Measurements from ENCODE around the gene VAV1.
"Not testable (repeated sequence)": the region's sequence is repeated elsewhere in the genome, so short reads cannot be mapped to it uniquely, and the experiment has no call there.

VAV1 gene

DNA sequence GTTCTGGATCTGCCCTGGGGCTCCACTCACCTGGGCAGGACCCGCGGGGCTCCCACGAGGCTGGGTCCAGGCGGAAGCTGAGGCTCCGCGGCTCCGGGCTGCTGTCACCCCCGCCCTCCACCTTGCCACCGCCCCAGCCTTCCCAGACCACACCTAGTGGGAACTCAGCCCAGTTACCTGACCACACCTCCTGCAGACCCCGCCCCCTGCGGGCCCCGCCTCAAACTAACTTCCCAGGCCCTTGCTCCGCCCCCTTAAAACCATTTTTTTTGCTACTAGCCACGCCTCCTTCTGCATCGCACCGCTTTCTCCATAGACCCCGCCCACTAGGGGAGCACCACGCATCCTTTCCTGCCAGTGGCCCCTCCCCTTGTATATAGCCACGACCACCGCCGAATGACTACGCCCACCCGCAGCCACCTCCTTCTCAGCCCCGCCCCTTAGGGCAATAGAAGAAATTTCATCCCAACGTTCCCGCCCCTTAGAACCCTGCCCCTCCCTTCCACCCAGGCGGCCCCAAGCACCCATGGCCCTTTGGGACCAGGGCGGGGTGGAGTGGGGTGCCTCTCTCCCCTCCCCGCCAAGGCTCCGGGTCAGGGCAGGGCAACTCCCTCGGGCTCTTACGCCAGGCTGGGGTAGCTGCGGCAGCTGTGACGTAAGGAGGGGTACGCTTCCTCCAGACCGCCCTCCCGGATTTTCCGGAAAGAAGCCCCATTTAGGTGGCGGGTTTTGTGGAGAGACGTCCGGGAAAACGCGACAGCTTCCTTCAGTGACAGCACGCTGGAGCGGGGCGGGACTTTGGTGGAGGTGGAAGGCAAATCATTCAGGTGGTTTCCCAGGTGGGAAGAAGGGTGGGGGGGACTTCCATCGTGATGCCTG lies 4.9 kb upstream of the VAV1 start, which contains the start of gene SH2D3A:
TSS of gene SH2D3A (minus strand) at position 79 of the 879 bp plus-strand sequence. CDS start 3,687 bp downstream, outside the sequence.
- peaks cover 15% of the 10 kb centered on the region for H3K4me1 ChIP-seq (ENCODE audit: control insufficient read depth, low read depth, low read length)
- peak within 1 kb of the TSS; percentile 82 for H3K4me3 ChIP-seq (ENCODE audit: low read length)
- peak within 1 kb of the TSS; percentile 28 for H3K27ac ChIP-seq (ENCODE audit: low read length)
- peaks cover 14% of the 10 kb centered on the region for H3K27me3 ChIP-seq (ENCODE audit: control insufficient read depth, insufficient read depth, low read length)
- no peaks in the 10 kb centered on the region for H3K9me3 ChIP-seq (ENCODE audit: control insufficient read depth, low read depth, low read length)
- peak within 1 kb of the TSS; percentile 50 for H3K9ac ChIP-seq (ENCODE audit: low read length)
- H3K36me3 ChIP-seq (ENCODE audit: control insufficient read depth, low read depth, low read length): no peaks in the 10 kb centered on the region

DNA sequence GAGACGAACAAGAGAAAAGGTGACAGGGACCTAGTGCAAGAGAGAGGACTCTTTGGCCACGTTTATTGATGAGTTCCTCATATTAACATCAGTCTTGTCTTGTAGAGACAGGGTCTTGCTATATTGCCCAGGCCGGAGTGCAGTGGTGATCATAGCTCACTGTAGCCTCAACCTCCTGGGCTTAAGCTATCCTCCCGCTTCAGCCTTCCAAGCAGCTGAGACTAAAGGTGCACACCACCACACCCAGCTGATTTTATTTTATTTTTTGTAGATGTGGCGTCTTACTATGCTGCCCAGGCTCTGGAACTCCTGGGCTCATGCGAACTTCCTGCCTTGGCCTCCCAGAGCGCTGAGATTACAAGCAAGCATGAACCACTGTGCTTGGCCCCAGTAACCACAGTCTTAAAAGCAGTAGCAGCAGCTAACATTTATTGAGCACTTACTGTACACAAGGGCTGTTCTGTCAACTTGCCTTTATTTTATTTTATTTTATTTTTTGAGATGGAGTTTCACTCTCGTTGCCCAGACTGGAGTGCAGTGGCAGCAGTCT lies 4.2 kb upstream of the VAV1 start:
- Histone ChIP-seq H3K4me1 (ENCODE audit: control insufficient read depth, low read depth, low read length) (peaks cover 16% of the 10 kb centered on the region), H3K9me3 (ENCODE audit: control insufficient read depth, low read depth, low read length) (no peaks in the 10 kb centered on the region), H3K4me3 (ENCODE audit: low read length) (peak overlapping the region; percentile 82), H3K27me3 (ENCODE audit: control insufficient read depth, insufficient read depth, low read length) (peaks cover 14% of the 10 kb centered on the region), H3K27ac (ENCODE audit: low read length) (no peak overlapping the region), H3K9ac (ENCODE audit: low read length) (no peak overlapping the region), H3K36me3 (ENCODE audit: control insufficient read depth, low read depth, low read length) (no peaks in the 10 kb centered on the region)

DNA sequence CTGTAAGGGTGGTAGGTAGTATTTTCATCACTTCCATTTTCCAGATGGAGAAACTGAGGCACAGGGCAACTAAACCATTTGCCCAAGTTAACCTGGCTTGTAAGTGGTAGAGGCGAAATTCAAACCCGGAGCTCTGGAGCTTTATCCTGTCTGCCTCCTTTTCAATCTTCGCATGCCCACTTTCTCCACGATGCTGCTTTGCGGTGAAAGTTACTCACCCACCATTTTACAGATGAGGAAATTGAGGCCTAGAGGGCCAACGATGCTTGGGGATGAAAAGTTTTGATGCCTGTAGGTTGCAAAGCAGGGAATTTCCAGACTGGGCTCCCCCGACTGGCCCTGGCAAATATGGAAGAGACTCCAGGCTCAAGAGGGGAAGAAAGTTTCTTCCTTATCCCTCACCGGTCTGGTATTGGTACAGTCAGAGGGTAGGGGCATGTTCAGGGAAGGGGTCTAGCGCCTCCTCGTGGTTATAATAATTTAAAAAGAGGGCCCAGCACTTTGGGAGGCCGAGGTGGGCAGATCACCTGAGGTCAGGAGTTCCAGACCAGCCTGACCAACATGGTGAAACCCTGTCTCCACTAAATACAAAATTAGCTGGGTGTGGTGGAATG lies 3.4 kb upstream of the VAV1 start:
- H3K9me3 ChIP-seq (ENCODE audit: control insufficient read depth, low read depth, low read length): no peaks in the 10 kb centered on the region
- H3K4me1 ChIP-seq (ENCODE audit: control insufficient read depth, low read depth, low read length): peaks cover 19% of the 10 kb centered on the region

DNA sequence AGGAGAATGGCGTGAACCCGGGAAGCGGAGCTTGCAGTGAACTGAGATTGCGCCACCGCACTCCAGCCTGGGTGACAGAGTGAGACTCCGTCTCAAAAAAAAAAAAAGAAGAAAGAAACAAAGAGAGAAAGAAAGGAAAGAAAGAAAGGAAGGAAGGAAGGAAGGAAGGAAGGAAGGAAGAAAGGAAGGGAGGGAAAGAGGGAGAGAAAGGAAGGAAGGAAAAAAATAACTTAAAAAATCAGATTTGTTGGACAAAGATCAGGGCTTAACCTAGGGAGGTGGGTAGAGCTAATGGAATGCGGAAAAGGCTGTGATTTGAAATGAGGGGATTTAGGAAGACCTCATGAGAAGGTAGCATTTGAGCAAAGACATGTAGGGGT lies 870 bp upstream of the VAV1 start:
- not testable (repeated sequence) for H3K36me3 ChIP-seq (ENCODE audit: control insufficient read depth, low read depth, low read length); H3K27ac ChIP-seq (ENCODE audit: low read length); H3K4me1 ChIP-seq (ENCODE audit: control insufficient read depth, low read depth, low read length); H3K9ac ChIP-seq (ENCODE audit: low read length); H3K9me3 ChIP-seq (ENCODE audit: control insufficient read depth, low read depth, low read length); H3K4me3 ChIP-seq (ENCODE audit: low read length); H3K27me3 ChIP-seq (ENCODE audit: control insufficient read depth, insufficient read depth, low read length)

More for the DNA sequence above, 3.4 kb upstream of the VAV1 start:
- H3K4me3 ChIP-seq (ENCODE audit: low read length): no peak overlapping the region
- H3K36me3 ChIP-seq (ENCODE audit: control insufficient read depth, low read depth, low read length): no peaks in the 10 kb centered on the region
- peaks cover 14% of the 10 kb centered on the region for H3K27me3 ChIP-seq (ENCODE audit: control insufficient read depth, insufficient read depth, low read length)
- no peak overlapping the region for H3K27ac ChIP-seq (ENCODE audit: low read length)
- no peak overlapping the region for H3K9ac ChIP-seq (ENCODE audit: low read length)

DNA sequence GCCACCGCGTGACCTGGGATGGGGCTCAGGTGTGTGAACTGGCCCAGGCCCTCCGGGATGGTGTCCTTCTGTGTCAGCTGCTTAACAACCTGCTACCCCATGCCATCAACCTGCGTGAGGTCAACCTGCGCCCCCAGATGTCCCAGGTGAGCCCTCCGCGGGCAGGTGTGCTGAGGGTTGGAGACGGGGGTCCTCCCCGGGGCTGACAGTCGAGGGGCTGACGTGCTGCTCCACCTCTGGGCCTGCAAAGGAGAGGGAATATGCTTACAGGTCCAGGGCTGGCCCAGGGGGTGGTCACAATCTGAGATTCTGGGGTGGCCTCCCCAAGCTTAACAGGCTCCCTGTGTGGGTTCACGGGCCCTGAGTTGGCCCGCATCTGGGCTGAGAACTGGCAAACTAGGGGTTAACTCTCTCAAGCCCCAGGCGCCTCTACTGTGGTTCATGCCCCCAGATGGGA lies 386 bp downstream of the VAV1 start:
- Histone ChIP-seq H3K27ac (ENCODE audit: low read length) (no peak overlapping the region), H3K4me3 (ENCODE audit: low read length) (no peak overlapping the region), H3K36me3 (ENCODE audit: control insufficient read depth, low read depth, low read length) (no peaks in the 10 kb centered on the region), H3K4me1 (ENCODE audit: control insufficient read depth, low read depth, low read length) (peaks cover 4% of the 10 kb centered on the region), H3K9me3 (ENCODE audit: control insufficient read depth, low read depth, low read length) (no peaks in the 10 kb centered on the region), H3K27me3 (ENCODE audit: control insufficient read depth, insufficient read depth, low read length) (no peaks in the 10 kb centered on the region), H3K9ac (ENCODE audit: low read length) (no peak overlapping the region)

DNA sequence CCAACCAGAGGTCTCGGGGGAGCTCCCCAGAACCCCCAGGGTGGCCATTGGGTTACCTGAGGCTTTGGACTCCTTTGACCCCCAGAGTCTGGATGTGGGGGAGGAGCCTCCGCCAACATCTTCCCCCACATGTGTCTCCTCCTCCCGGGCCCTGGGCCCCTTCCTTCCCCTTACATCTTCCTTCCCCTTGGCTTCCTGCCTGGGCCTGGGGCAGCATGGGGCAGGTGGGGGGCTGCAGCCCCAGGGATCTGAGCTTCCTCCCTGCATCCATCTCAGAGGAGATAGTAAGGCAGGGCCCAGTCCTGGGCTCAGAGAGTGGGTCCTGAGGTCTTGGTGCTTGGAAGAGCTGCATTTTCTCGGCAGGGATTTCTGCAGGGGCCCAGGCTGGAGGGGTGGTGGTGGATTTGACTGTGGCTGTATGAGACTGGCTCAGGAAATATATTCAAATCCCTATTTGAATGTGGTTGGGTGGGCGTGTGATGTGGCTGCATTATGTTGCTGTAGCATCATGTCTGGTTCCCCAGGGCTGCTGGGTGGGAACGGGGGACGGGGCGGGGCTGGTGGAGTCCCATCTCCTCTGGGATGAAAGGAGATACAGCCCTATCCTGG lies 919 bp downstream of the VAV1 start:
- Histone ChIP-seq H3K36me3 (ENCODE audit: control insufficient read depth, low read depth, low read length) (no peaks in the 10 kb centered on the region), H3K27ac (ENCODE audit: low read length) (no peak overlapping the region), H3K9ac (ENCODE audit: low read length) (no peak overlapping the region), H3K9me3 (ENCODE audit: control insufficient read depth, low read depth, low read length) (no peaks in the 10 kb centered on the region), H3K4me1 (ENCODE audit: control insufficient read depth, low read depth, low read length) (peaks cover 4% of the 10 kb centered on the region), H3K27me3 (ENCODE audit: control insufficient read depth, insufficient read depth, low read length) (no peaks in the 10 kb centered on the region), H3K4me3 (ENCODE audit: low read length) (no peak overlapping the region)

DNA sequence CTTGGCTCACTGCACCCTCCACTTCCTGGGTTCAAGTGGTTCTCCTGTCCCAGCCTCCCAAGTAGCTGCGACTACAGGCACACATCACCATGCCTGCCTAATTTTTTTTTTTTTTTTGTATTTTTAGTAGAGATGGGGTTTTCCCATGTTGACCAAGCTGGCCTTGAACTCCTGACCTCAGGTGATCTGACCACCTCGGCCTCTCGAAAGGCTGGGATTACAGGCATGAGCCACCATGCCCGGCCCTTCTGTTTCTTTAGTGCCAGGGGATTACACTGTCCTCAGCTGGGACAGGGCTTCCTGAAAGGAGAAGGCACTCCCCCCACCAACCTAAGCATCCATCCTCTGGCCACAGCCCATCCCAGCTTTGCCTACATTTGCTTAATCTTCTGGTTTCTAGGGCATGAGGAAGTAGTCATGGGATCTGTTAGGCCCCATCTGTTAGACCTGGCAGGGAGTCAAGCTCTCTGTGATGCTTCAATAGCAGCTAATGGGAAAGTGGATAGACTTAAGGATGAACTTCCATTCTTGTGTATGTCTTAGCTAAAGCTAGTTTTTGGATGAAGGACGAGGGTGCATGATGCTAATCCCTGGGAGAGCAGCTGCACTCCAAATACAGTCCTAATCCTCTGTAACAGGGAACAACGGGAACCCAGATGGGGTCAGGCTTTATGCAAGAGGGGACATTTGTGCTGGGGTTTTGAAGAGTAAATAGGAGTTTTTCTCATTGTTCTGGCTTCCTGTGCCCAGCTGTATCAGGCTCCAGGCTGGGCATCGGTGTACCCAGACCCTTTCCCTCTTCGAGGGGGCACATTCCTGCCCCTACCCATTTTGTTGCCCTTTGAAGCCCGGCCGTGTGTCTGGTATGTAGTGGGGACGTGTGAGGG lies 2.6 kb downstream of the VAV1 start:
- peaks cover 4% of the 10 kb centered on the region for H3K4me1 ChIP-seq (ENCODE audit: control insufficient read depth, low read depth, low read length)
- no peaks in the 10 kb centered on the region for H3K36me3 ChIP-seq (ENCODE audit: control insufficient read depth, low read depth, low read length)
- no peaks in the 10 kb centered on the region for H3K27me3 ChIP-seq (ENCODE audit: control insufficient read depth, insufficient read depth, low read length)
- H3K9ac ChIP-seq (ENCODE audit: low read length): no peak overlapping the region
- H3K27ac ChIP-seq (ENCODE audit: low read length): no peak overlapping the region
- H3K9me3 ChIP-seq (ENCODE audit: control insufficient read depth, low read depth, low read length): no peaks in the 10 kb centered on the region
- no peak overlapping the region for H3K4me3 ChIP-seq (ENCODE audit: low read length)

DNA sequence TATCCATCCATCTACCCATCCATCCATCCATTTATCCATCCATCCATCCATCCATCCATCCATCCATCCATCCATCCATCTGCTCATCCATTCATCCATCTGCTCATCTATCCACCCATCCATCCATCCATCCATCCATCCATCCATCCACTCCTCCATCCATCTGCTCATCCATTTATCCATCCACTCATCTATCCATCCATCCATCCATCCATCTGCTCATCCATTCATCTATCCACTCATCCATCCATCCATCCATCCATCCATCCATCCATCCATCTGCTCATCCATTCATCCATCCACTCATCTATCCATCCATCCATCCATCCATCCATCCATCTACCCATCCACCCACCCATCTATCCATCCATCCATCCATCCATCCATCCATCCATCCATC lies 3.5 kb downstream of the VAV1 start:
- H3K9ac ChIP-seq (ENCODE audit: low read length); H3K36me3 ChIP-seq (ENCODE audit: control insufficient read depth, low read depth, low read length); H3K4me1 ChIP-seq (ENCODE audit: control insufficient read depth, low read depth, low read length); H3K4me3 ChIP-seq (ENCODE audit: low read length); H3K27ac ChIP-seq (ENCODE audit: low read length); H3K9me3 ChIP-seq (ENCODE audit: control insufficient read depth, low read depth, low read length); H3K27me3 ChIP-seq (ENCODE audit: control insufficient read depth, insufficient read depth, low read length): not testable (repeated sequence)

DNA sequence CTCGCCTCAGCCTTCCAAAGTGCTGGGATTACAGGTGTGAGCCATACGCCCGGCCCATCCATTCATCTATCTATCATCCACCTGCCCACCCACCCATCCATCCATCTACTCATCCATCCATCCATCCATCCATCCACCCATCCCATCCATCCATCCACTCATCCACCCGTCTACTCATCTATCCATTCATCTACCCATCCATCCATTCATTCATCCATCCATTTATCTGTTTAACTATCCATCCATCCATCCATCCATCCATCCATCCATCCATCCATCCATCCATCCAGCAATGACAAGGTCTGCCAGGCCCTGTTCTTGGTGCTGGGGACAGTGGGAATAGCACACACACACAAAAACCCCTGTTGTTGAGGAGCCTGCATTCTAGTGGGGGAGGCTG lies 4.5 kb downstream of the VAV1 start:
- H3K4me1 ChIP-seq (ENCODE audit: control insufficient read depth, low read depth, low read length): peaks cover 4% of the 10 kb centered on the region
- H3K27ac ChIP-seq (ENCODE audit: low read length): no peak overlapping the region
- no peak overlapping the region for H3K9ac ChIP-seq (ENCODE audit: low read length)
- no peaks in the 10 kb centered on the region for H3K27me3 ChIP-seq (ENCODE audit: control insufficient read depth, insufficient read depth, low read length)
- H3K36me3 ChIP-seq (ENCODE audit: control insufficient read depth, low read depth, low read length): no peaks in the 10 kb centered on the region
- no peak overlapping the region for H3K4me3 ChIP-seq (ENCODE audit: low read length)
- H3K9me3 ChIP-seq (ENCODE audit: control insufficient read depth, low read depth, low read length): no peaks in the 10 kb centered on the region

DNA sequence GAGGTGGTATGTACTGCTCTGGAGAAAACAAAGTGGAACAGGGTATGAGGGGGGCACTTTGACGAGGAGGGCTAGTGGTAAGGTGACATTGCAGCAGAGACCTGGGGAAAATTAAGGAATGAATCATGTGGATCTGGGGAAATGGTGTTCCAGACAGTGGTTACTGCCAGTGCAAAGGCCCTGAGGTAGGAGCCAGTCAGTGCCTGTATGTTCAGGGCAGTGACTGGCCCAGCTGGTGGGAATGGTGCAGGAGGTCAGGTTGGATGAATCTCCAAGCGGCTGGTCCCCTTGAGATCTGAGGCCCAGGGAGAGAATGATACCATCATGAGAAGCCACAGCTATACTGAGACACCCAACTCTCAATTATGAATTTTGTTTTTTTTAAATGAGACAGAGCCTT lies 4.9 kb downstream of the VAV1 start:
- H3K4me3 ChIP-seq (ENCODE audit: low read length): no peak overlapping the region
- H3K9me3 ChIP-seq (ENCODE audit: control insufficient read depth, low read depth, low read length): no peaks in the 10 kb centered on the region
- H3K4me1 ChIP-seq (ENCODE audit: control insufficient read depth, low read depth, low read length): peaks cover 4% of the 10 kb centered on the region
- no peak overlapping the region for H3K9ac ChIP-seq (ENCODE audit: low read length)
- no peaks in the 10 kb centered on the region for H3K27me3 ChIP-seq (ENCODE audit: control insufficient read depth, insufficient read depth, low read length)
- H3K36me3 ChIP-seq (ENCODE audit: control insufficient read depth, low read depth, low read length): no peaks in the 10 kb centered on the region
- H3K27ac ChIP-seq (ENCODE audit: low read length): no peak overlapping the region

DNA sequence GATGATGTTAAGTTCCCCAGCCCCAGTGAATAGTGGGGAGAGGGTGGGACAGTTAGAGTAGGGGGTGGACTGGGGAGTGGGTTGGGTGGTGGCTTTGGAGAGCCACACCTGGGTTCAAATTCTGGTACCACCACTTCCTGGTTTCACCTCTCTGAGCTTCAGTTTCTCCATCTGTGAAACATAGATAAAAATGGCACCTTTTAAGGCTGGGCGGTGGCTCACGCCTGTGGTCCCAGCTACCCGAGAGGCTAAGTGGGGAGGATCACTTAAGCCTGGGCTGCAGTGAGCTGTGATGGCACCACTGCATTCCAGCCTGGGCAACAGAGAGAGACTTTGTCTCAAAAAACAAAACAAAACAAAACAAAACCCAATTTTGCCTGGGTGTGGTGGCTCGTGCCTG lies 5.9 kb downstream of the VAV1 start:
- no peak overlapping the region for H3K4me3 ChIP-seq (ENCODE audit: low read length)
- H3K9ac ChIP-seq (ENCODE audit: low read length): no peak overlapping the region
- H3K27me3 ChIP-seq (ENCODE audit: control insufficient read depth, insufficient read depth, low read length): no peaks in the 10 kb centered on the region
- H3K36me3 ChIP-seq (ENCODE audit: control insufficient read depth, low read depth, low read length): no peaks in the 10 kb centered on the region
- no peak overlapping the region for H3K27ac ChIP-seq (ENCODE audit: low read length)
- H3K4me1 ChIP-seq (ENCODE audit: control insufficient read depth, low read depth, low read length): peaks cover 3% of the 10 kb centered on the region
- no peaks in the 10 kb centered on the region for H3K9me3 ChIP-seq (ENCODE audit: control insufficient read depth, low read depth, low read length)

All from iPS-18a (cell line).